RPMI8226 (cell line): Measurements from ENCODE around the gene UNC5C.

Experiments
- DNase-seq: peaks from one replicate; pipeline ENCODE4 v3.0.0-alpha.2; 2015

The UNC5C gene

GRCh38 chr4:95446173-95446572 lies 102.6 kb downstream of the UNC5C start:
- DNase-seq, result no peak

- no peak for DNase-seq
Measured at GRCh38 chr4:95445251-95445650, 103.5 kb downstream of the UNC5C start.

- no peak for DNase-seq
Measured at GRCh38 chr4:95444812-95445211, 104.0 kb downstream of the UNC5C start.

- DNase-seq, result no peak
Measured at GRCh38 chr4:95439896-95440295, 108.9 kb downstream of the UNC5C start.

DNA sequence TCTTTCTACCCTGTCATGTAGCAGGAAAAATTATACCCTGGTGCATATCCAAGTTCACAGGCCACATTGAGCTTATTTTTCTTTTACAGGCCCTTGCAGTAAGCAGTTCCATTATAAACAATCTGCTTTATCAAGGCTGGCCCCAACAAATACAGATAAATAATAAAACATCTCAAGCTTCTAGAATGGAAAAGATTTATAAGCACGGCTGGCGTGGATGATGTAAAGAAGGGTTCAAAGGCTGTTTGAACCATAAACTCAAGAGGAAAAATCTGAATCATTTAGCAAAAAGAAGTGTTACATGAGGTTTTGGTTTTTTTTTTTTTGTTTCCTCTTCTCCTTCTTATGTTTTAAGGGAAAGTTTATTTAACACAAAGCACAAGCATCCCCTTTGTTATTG lies 109.7 kb downstream of the UNC5C start:
- no peak for DNase-seq

DNA sequence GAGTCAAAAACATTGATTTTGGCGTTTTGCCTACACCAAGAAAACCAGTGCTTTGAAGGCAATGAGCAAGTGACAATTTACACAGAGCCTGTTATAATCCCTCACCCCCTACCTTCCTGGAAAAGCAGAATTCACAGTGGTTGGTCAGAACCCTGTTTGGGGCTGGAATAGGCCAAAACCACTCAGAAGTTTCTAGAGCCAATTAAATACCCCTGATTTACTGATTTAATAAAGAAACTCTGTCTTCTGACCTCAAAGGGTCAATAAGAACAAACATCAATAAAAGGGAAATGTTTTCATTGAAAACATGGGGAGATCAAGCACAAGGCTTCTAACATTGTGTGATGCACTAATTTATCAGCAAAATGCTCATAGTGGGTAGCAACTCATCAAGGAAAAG lies 116.3 kb downstream of the UNC5C start:
- no peak for DNase-seq

DNA sequence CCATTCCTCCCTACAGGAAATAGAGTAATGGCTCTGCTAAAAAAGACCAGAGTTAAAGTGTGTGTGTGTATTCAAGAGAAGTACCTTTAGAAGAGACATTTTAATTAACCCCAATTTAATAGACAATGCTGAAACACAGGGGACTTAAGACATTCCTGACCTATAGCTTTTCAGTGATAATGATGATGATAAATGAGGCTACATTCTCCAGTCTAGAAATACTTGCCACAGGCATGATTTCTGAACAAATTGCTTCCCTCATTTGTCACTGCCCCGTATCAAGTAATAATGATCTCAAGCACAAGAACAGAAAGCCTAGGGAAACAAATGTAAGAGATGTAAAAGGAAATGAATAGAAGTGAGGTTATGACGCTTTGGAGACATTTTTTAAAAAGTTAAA lies 117.1 kb downstream of the UNC5C start:
- DNase-seq, result no peak

DNA sequence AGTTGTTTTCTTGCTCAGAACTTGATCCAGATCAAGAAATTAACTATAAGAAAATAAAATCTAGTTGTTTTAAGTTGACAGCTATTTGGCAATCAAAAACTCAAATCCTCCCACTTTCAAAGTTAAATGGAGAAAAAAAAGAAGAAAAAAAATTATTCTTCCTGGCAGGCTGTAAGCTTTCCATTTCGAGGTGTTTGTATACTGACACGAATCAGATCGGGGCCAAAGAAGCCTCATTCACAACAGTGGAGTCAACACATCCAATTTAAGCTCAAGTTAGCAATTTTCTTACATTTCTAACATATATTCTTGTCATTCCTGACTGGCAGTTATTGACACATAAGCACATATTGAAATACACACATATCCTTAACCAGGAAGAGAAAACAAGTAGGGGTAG lies 119.4 kb downstream of the UNC5C start:
- no peak for DNase-seq

- no peak for DNase-seq
Measured at GRCh38 chr4:95428291-95429070, 120.3 kb downstream of the UNC5C start.

- DNase-seq, result no peak
Measured at GRCh38 chr4:95426455-95426854, 122.3 kb downstream of the UNC5C start.

- no peak for DNase-seq
Measured at GRCh38 chr4:95422436-95422835, 126.3 kb downstream of the UNC5C start.

- peak; percentile 3 for DNase-seq
Measured at GRCh38 chr4:95421869-95422268, 126.9 kb downstream of the UNC5C start.

GRCh38 chr4:95417531-95417930 lies 131.2 kb downstream of the UNC5C start:
- no peak for DNase-seq

DNA sequence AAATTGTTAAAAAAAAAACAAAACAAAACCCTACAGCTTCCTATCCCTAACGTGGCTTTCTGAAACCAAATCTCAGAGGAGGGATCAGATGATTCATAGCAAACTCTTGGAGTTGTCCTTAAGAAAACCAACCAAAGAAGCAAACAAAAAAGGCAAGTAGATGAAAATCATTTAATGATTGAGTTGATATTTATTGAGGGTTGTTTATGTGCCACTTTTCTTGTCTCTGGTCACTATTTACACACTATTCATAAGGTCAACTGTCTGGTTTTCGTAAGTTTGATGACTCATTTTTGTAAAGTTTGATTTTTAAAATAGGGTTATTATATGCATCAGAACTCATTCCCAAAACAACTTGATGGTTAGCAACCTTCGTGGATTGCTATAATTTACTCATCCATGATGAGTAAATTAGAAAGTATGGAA lies 133.4 kb downstream of the UNC5C start:
- no peak for DNase-seq

- no peak for DNase-seq
Measured at GRCh38 chr4:95411371-95412088, 137.2 kb downstream of the UNC5C start.

- DNase-seq, result no peak
Measured at GRCh38 chr4:95410387-95410977, 138.3 kb downstream of the UNC5C start.

GRCh38 chr4:95409750-95410149 lies 139.0 kb downstream of the UNC5C start:
- DNase-seq, result no peak

- DNase-seq, result no peak
Measured at GRCh38 chr4:95409127-95409526, 139.6 kb downstream of the UNC5C start.

- DNase-seq, result no peak
Measured at GRCh38 chr4:95402299-95402698, 146.5 kb downstream of the UNC5C start.

DNA sequence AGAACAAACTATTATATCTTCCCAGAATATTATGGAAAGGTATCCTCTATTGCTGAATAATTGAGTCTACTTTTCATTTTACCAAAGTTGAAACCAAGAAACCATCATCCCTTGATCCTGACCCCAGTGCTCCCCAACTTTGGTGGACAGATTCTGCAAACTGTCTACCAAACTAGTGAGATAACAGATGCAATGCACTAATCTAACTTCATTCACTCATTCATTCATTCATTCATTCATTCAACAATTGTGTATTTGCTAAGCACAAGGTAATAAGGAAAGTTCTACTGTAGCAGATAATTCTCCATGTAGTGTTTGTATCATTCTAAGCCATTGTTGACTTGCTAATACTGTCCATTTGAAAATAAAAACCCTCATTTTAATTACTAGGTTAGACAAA lies 150.6 kb downstream of the UNC5C start:
- DNase-seq, result no peak

DNA sequence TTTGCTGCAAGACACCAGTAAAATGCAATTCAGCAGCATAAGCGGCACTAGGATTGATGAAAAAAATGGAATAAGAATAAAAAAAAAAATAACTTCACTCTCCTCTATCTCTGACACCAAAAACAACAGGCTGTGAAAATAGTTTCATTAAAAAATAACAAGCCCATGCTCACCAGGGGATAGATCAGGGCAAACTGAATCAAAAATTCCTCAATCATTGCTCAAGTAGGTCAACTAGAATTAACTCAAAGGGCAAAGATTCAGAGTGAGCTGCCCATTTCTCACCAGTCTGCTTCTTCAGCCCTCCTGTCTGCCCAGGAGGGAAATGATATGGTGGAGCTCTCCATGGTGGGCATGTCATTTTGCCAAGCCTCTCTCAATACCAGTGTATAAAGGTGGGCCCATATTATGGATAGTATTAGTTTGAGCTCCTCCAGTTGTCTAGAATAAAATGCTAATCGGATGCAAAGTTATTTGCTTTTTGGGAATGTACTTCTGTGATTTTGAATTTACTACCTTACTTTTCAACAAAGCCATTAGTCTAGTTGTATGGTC lies 153.9 kb downstream of the UNC5C start:
- no peak for DNase-seq

GRCh38 chr4:95393821-95394220 lies 155.0 kb downstream of the UNC5C start:
- DNase-seq, result no peak

GRCh38 chr4:95388911-95389310 lies 159.9 kb downstream of the UNC5C start:
- DNase-seq, result no peak

DNA sequence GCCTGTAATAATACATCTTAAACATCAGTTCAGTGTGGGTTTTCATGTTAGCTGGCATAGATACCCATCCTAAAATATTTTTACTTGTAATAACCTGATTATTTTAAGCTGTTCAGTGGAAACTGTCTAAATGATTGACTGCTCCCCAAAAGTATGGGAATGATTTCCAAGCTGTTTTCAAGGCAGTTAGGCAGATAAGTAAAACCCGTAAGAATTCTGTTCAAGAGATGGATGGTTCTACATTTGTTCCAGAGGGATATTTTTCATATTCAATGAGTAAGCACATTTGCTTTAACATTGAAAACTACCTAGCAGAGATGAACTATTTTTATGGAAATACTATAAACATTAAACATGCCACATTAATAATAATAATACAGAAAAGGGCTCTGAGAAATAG lies 161.1 kb downstream of the UNC5C start:
- no peak for DNase-seq
